LNCAP (cell line): ENCODE measurements around the gene AFAP1.
A peak's percentile ranks its signal among the peaks of the same experiment; 100 is the strongest.

Experiments used
- TF ChIP-seq, protein P1 (sequence below): fragments of 450-650 bp; IDR thresholded peaks from 2 replicates; pipeline ENCODE4 v1.5.1; 2017; ENCODE audit warnings: mild to moderate bottlenecking

The AFAP1 gene

DNA sequence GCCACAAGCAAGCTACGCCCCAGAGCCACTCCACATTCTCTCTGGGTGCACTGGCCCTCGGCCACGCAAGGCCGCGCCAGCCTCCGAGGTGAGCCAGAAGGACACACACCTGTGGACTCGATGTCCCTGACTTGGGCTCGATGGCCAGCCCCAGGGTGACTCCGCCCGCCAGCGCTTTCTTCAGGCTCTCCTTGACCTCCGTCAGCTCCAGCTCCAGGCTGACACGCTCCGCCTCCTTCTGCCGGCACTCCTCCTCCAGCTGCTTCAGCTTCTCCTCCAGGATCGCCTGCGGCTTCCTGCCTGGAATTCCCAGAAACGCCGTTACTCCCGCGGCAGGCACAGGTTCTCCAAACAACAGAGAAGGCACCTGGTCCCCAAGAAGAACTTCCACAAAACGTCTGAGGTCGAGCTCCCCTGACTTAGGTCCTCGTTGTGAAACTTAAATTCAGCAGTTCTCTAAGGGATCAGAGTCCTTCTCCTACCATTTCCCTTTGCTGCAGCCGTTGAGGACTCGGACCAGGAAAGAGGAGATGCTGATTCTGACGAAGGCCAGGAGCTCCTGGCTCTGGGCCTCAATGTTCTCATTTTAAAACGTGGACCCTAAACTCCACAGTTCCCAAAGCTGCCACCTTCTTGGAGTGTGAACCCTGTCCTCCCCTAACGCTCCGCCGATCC, 166.8 kb downstream of the AFAP1 start:
- TF ChIP-seq, protein P1, sequence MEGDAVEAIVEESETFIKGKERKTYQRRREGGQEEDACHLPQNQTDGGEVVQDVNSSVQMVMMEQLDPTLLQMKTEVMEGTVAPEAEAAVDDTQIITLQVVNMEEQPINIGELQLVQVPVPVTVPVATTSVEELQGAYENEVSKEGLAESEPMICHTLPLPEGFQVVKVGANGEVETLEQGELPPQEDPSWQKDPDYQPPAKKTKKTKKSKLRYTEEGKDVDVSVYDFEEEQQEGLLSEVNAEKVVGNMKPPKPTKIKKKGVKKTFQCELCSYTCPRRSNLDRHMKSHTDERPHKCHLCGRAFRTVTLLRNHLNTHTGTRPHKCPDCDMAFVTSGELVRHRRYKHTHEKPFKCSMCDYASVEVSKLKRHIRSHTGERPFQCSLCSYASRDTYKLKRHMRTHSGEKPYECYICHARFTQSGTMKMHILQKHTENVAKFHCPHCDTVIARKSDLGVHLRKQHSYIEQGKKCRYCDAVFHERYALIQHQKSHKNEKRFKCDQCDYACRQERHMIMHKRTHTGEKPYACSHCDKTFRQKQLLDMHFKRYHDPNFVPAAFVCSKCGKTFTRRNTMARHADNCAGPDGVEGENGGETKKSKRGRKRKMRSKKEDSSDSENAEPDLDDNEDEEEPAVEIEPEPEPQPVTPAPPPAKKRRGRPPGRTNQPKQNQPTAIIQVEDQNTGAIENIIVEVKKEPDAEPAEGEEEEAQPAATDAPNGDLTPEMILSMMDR: no peak

DNA sequence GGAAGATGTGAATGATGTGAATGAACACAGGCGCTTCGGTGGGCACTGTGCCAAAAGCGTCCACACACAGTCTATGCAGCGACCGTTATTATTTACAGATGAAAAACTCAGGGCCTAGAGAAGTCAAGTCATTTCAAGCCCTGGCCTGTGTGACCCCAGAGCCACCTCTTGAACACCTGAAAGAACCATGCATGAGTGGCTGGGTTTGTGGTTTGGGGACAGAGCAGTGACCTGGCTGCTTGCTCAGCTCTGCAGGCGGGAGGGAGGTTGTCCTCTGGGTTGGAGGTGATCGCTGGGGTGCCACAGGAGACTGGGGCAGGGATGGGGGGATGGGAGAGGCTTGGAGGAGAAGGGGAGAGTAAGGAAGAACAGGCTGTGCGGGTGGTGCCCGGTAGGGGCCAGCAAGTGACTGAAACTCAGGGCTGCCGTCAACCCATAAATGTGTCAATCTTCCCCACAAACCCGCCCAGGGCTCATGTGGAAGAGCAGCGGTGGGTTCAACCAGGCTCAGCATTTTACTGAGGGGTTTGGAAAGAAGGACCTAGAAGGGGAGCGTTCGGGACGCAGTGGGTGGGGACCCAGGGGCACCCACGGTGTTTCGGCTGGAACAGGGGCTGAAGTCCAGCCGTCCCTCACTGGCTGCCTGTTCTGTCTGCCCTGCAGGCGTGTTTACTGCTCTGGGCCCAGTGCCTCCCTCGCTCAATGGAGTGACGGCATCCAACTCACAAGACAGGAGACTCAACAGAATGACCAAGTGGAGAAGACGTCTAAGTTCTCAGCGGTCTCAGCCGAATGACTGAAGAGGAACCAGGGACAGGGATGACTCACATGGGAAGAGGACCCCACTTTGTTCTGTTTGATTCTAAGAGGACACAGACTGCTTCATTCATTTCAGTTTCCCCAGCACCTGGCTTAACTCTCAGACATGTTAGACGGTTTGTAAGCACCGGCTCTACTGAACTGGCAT, 167.8 kb downstream of the AFAP1 start:
- TF ChIP-seq, protein P1: no peak

DNA sequence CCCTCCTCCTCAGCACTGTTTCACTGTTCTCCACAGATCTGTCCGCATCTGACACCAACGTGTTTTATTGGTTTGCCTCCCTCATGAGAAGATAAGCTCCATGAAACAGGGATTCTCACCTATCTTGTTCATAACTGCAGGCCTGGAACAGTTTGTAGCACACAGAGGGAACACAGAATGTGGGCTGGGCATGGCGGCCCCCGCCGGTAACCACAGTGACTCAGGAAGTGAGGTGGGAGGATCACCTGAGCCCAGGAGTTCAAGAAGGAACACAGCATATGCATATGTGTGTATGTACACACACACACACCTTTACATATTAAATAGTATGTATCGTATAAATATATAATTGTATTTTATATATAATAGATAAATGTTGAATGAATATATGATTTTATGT, 168.6 kb downstream of the AFAP1 start:
- TF ChIP-seq, protein P1: no peak

DNA sequence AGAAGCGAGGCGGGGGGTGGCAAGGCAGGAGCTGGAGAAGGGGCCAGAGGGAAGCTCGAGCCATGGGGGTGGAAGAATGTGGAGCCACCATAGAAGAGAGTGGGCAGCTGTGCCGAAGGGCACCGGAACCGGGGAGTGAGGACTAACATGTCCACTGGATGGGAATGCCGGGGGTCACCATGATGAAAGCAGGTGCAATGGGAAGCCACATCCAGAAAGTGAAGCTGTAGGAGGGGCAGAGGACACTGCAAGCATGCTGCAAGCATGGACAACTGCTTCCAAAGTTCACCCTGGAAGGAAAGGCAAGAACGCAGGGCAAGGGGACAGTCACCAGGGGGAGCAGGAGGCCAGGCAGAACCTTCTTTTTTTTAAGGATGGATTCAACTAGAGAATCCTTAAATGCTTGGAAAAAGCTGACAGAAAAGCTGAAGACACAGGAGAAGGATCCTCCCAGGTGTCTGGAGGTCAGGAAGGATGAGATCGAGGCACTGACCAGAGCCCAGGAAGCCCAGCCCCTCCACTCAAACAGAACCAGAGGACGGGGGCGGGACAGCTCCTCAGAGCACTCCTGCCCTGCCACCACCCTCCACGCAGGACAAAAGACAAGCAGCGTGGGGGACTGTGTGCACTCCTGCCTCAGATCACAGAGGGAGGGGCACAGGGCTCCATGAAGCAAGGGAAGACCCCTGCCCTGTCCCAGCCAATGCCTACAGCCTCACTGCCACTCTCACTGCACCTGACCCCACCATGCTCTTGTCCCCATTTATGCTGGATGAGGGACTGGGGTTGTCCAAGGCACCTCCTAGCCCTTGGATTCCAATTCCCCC, 169.2 kb downstream of the AFAP1 start:
- TF ChIP-seq, protein P1: peak; percentile 68

DNA sequence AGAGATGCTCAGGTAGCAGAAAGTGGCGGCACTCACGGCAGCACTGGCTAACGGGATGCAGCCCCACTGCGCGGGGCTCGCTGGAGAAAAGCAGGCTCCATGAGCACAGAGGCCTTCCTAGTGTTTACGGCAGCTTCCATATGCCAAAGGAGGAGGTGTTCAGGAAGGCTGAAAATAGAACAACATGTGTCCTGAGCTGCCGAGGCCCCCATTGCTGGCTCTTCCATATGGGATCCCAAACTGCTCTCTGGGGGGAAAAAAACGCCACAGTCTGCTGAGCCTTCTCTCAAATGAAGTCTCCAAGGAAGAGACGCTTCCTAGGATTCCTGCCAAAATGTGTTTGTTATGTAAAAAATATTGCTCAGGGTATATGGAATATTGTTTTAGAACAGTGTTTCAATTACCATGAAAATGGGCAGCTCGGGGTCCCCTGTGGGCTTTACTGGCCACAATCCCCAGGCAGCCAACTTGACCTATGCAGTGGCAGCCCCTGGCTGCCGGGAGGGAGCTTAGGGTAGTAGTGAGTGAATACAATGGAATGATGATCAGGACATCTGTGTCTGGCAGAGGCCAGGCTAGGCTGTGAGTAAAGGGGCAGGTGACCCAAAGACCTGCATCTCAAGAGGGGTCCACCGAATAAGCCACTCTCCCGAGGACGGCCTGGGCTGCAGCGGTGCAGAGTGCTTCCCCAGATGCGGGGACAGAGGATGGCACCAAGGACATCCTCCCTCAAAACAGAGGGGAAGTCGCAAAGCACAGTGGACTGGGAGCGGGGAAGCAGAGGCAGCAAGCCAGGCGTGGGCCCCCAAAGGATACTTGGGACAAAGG, 170.1 kb downstream of the AFAP1 start:
- TF ChIP-seq, protein P1: no peak

DNA sequence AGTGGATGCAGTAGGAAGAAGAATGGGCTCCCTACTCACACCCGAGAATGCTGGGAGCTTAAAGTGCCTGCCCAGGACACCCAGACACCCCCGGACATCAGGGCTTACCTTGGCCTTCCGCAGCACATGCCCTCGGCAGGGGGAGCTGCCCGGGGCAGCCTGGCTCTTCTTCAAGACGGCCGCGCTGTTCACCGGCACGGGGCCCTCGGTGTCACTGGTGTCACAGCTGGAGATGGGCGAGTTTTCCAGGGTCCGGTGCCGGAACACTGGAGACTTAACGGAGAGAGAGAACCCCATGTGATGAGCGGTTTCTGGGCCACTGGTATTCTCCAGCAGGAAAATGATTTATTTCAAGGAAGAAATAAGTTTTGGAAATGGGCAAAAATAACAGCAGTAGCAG, 170.9 kb downstream of the AFAP1 start:
- TF ChIP-seq, protein P1: no peak
